K562 (cell line): ENCODE data around the gene FGF23. TPM values are rescaled to one million over a fixed set of nuclear protein-coding genes. Genes with fewer than 3 reads are reported as not detected.

Experiments used
- ATAC-seq: fragments of 200-7000 bp; cut with Tn5 transposase; 3 replicates; pipeline ENCODE4 v1.9.1; 2020; ENCODE audit warnings: moderate library complexity
- BruUV-seq: library from RNA; stranded (reverse); fragments of 400-500 nt; replicated peaks from 2 replicates; lab custom pipeline; 2021; lab: Mats Ljungman, UMichigan
- CTCF ChIA-PET: fragments of 300-600 bp; formaldehyde crosslinking; extraction: SDS; loops from one replicate; lab custom pipeline; 2021; ENCODE audit warnings: low intra/inter-chr PET ratio; lab: Yijun Ruan, JAX
- POLR2A ChIA-PET: fragments of 300-600, 350-650 bp; sonication (Branson Sonifier 250); formaldehyde crosslinking; extraction: SDS; loops from one replicate; lab custom pipeline; 2021; ENCODE audit warnings: antibody characterized with exemption, inconsistent platforms; lab: Yijun Ruan, JAX
- DNase-seq, 4 experiments: peaks; one replicate each; pipeline versions ENCODE4 v3.0.0 to v3.0.0-alpha.2; 2011 to 2018; ENCODE audit warnings: low spot score in 3 of 4, mixed read lengths in 3 of 4; ENCODE audit errors: extremely low read depth in 1 of 4
- FAIRE-seq: peaks from 2 replicates; lab custom pipeline; 2011; peaks lifted over from hg19 to GRCh38; lab: Jason Lieb, UNC
- H2AFZ ChIP-seq: 2 replicates; pipeline ENCODE4 v1.6.0; 2011; ENCODE audit warnings: low read depth, low read length, control low read depth, inconsistent platforms
- H3K27ac ChIP-seq: fragments of 200-600 bp; 3 replicates; pipeline ENCODE4 v1.8.0; 2011; ENCODE audit warnings: low read depth, mild to moderate bottlenecking, control low read depth, inconsistent platforms, low read length, moderate library complexity, mixed read lengths; ENCODE audit errors: extremely low read depth
- H3K27me3 ChIP-seq, 2 experiments: fragments of 300-600 bp in 1 of 2; 2 replicates in 1 of 2; 3 replicates in 1 of 2; pipeline versions ENCODE4 v1.6.0 to v1.8.0; 2011; ENCODE audit warnings: inconsistent platforms in 2 of 2, low read length in 2 of 2, mild to moderate bottlenecking in 1 of 2, mixed read lengths in 1 of 2, moderate library complexity in 1 of 2; ENCODE audit not compliant: control insufficient read depth in 2 of 2, insufficient read depth in 2 of 2
- H3K36me3 ChIP-seq: fragments of 300-600 bp; 3 replicates; pipeline ENCODE4 v1.8.0; 2011; ENCODE audit warnings: mild to moderate bottlenecking, low read length, inconsistent platforms; ENCODE audit not compliant: control insufficient read depth, insufficient read depth
- H3K4me1 ChIP-seq, 2 experiments: fragments of 200-600 bp in 1 of 2; replicated peaks in 1 of 2; 2 replicates in 1 of 2; 3 replicates in 1 of 2; pipeline versions ENCODE4 v1.5.1 to v1.8.0; 2011; ENCODE audit warnings: inconsistent platforms in 2 of 2, low read length in 2 of 2, mild to moderate bottlenecking in 1 of 2, mixed read lengths in 1 of 2, moderate library complexity in 1 of 2; ENCODE audit not compliant: control insufficient read depth in 2 of 2, insufficient read depth in 2 of 2
- H3K4me2 ChIP-seq: 2 replicates; pipeline ENCODE4 v1.6.1; 2011; ENCODE audit warnings: low read length, control low read depth, inconsistent platforms, mixed read lengths; ENCODE audit not compliant: insufficient read depth
- H3K4me3 ChIP-seq: fragments of 200-600 bp; sonication (generic), shearing (Covaris generic); 2 replicates; pipeline ENCODE4 v1.5.1; 2016; ENCODE audit warnings: control low read depth, inconsistent platforms
- H3K79me2 ChIP-seq: fragments of 200-600 bp; 3 replicates; pipeline ENCODE4 v1.8.0; 2011; ENCODE audit warnings: low read length, inconsistent platforms; ENCODE audit not compliant: control insufficient read depth, insufficient read depth
- H3K9ac ChIP-seq, 2 experiments: 2 replicates each; pipeline versions ENCODE4 v1.6.0 to v1.6.1; 2011; ENCODE audit warnings: low read depth in 2 of 2, low read length in 2 of 2, control low read depth in 1 of 2, inconsistent platforms in 1 of 2, mild to moderate bottlenecking in 1 of 2, mixed read lengths in 1 of 2; ENCODE audit not compliant: insufficient read depth in 1 of 2
- H3K9me1 ChIP-seq: one replicate; pipeline ENCODE4 v1.6.0; 2011; ENCODE audit warnings: inconsistent platforms, mild to moderate bottlenecking, low read length, moderate library complexity; ENCODE audit not compliant: control insufficient read depth, insufficient read depth
- H3K9me3 ChIP-seq: replicated peaks from 2 replicates; pipeline ENCODE4 v1.5.1; 2011; ENCODE audit warnings: low read depth, low read length, inconsistent platforms; ENCODE audit not compliant: control insufficient read depth, insufficient read depth
- H4K20me1 ChIP-seq: replicated peaks from 2 replicates; pipeline ENCODE4 v1.6.1; 2011; ENCODE audit warnings: low read length, inconsistent platforms, mixed read lengths; ENCODE audit not compliant: control insufficient read depth, insufficient read depth
- CBX8 ChIP-seq: fragments of 200-600 bp; sonication (generic); IDR thresholded peaks from 2 replicates; pipeline ENCODE4 v1.6.1; 2012; ENCODE audit warnings: borderline replicate concordance, mixed run types, low read depth, mild to moderate bottlenecking, moderate library complexity, mixed read lengths, low read length, control low read depth, inconsistent platforms; ENCODE audit not compliant: poor library complexity, severe bottlenecking; ENCODE audit errors: extremely low read depth
- DACH1 ChIP-seq: fragments of 450-650 bp; IDR thresholded peaks from 2 replicates; pipeline ENCODE4 v1.6.1; 2018; ENCODE audit not compliant: partially characterized antibody
- GATAD2B ChIP-seq: fragments of 450-650 bp; IDR thresholded peaks from 2 replicates; pipeline ENCODE4 v1.6.1; 2017; ENCODE audit warnings: mild to moderate bottlenecking, borderline replicate concordance
- NFIX ChIP-seq: fragments of 250-450 bp; sonication (Bioruptor Pico); IDR thresholded peaks from 2 replicates; pipeline ENCODE4 v1.4.0; 2020; ENCODE audit warnings: low read depth, mild to moderate bottlenecking, moderate library complexity
- NR2C2 ChIP-seq, 2 experiments: fragments of 200-800 bp in 1 of 2; sonication (Bioruptor generic) in 1 of 2; sonication (generic) in 1 of 2; formaldehyde crosslinking in 1 of 2; IDR thresholded peaks; 2 replicates each; pipeline versions ENCODE4 v1.6.1 to v1.8.0; 2016 to 2022; ENCODE audit warnings: mild to moderate bottlenecking in 1 of 2, missing compliant biosample characterization in 1 of 2, missing genetic modification characterization in 1 of 2, missing genetic modification reagents in 1 of 2
- POLR2A ChIP-seq: fragments of 450-650 bp; conservative IDR thresholded peaks from 2 replicates; pipeline ENCODE4 v1.6.1; 2016
- TSC22D4 ChIP-seq: fragments of 450-650 bp; IDR thresholded peaks from 2 replicates; pipeline ENCODE4 v1.6.1; 2016; ENCODE audit warnings: missing genetic modification characterization, missing biosample characterization, control low read depth
- WGBS: fragments of 100-300 bp; shearing (Covaris generic); methylation state at CpG from one replicate; pipeline ENCODE4 v1.1.6; 2016; ENCODE audit warnings: low coverage, mixed read lengths; ENCODE audit not compliant: insufficient coverage; ENCODE audit errors: missing lambda C conversion rate; 5-methylcytosine and 5-hydroxymethylcytosine counted together
- in situ Hi-C: fragments of 300-500 bp; cut with MboI; formaldehyde crosslinking; loops from 4 replicates; pipeline ENCODE4 v1.15.0; 2018; ENCODE audit warnings: inconsistent platforms, mixed read lengths
- intact Hi-C: fragments of 100-400 bp; cut with micrococcal nuclease; formaldehyde crosslinking; loops from 2 replicates; pipeline ENCODE4 v1.14.2; 2022
- polyA plus RNA-seq, 8 experiments: library from polyadenylated mRNA; depleted of rRNA in 4 of 8; stranded (reverse) in 5 of 8; unstranded in 3 of 8; fragments of >200 nt; fragmentation: Nextera tagmentation in 2 of 8; fragmentation: Illumina TruSeq in 1 of 8; extraction: Ambion mirVana in 2 of 8; extraction: Trizol in 1 of 8; gene quantifications; 2 replicates each; pipeline versions ENCODE4 v1.2.1 to v1.2.3, GENCODE V29; 2011 to 2014; ENCODE audit warnings: inconsistent platforms in 1 of 8, missing spikeins in 1 of 8
- total RNA-seq, 7 experiments: library from RNA; depleted of rRNA in 6 of 7; stranded (reverse); fragments of >200 nt in 6 of 7; fragmentation: Illumina TruSeq in 2 of 7; extraction: Trizol in 2 of 7; gene quantifications; 2 replicates each; pipeline versions ENCODE4 v1.2.1 to v1.2.3, GENCODE V29; 2011 to 2021; ENCODE audit warnings: low replicate concordance in 1 of 7
- TF ChIP-seq, protein P1 (sequence below): fragments of 250-450 bp; sonication (Bioruptor Pico); IDR thresholded peaks from 2 replicates; pipeline ENCODE4 v1.5.1; 2021; ENCODE audit warnings: mild to moderate bottlenecking
- TF ChIP-seq, protein P2 (sequence below): fragments of 250-450 bp; sonication (Bioruptor Pico); IDR thresholded peaks from 2 replicates; pipeline ENCODE4 v1.8.0; 2022; ENCODE audit warnings: inconsistent platforms, mild to moderate bottlenecking, moderate library complexity, borderline replicate concordance
- TF ChIP-seq, protein P3 (sequence below): fragments of 200-800 bp; sonication (Bioruptor generic); IDR thresholded peaks from 2 replicates; pipeline ENCODE4 v1.6.1; 2016; ENCODE audit warnings: missing genetic modification characterization, missing compliant biosample characterization
- TF ChIP-seq, protein P4 (sequence below), 2 experiments: fragments of 450-650 bp; conservative IDR thresholded peaks; 2 replicates each; pipeline ENCODE4 v1.6.1; 2017; ENCODE audit warnings: mild to moderate bottlenecking in 2 of 2, moderate library complexity in 2 of 2

Gene FGF23
- total and polyA plus RNA-seq, 9 of the 15 experiments (the other 6 are each of a cell fraction or from before 2014, with no cell fraction given) = 0.38 TPM; not detected in 8

DNA sequence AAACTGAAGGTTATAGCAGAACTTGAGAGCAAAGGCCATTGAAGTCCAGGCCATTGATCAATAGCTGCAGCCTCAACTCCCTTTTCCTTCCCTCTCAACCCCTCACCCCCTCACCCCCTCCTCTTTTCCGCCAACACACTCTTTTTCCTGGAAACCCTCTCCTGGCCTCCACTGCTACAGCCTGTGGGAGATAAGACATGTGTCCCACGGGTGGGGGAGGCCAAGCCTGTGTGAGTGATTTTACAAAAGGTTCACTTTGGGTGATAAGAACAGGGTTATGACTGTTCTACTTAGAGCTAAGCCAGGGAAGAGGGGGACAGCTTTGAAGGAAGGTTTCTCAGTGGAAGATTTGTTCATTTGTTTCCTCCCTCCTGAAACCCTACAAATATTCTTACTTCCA is 9.2 kb upstream of the FGF23 start:
- in situ Hi-C loops (no loop called here), intact Hi-C loops (loop anchor here (5.0 kb wide), 1 partner anchor 34 kb away; no protein-coding TSS in a partner anchor)
- ChIA-PET POLR2A (interaction anchor here (0.6 to 1.4 kb wide), 2 partner anchors 13 to 1033 kb away, joined by 3 read pairs; no protein-coding TSS in a partner anchor), CTCF (interaction anchor here (0.6 kb wide), 1 partner anchor 139 kb away, joined by 3 read pairs; no protein-coding TSS in a partner anchor)
- Histone ChIP-seq H4K20me1 (no peaks in the 10 kb centered on the region), H3K4me3 (no peak overlapping the region), H3K9ac (peak overlapping the region in 1 of 2 experiments; percentile 34; a peak in 1 of 4 replicates), H3K9me3 (no peaks in the 10 kb centered on the region), H3K79me2 (no peaks in the 10 kb centered on the region), H3K27ac (peak overlapping the region; percentile 19), H3K4me2 (peak overlapping the region; percentile 63), H3K9me1 (no peaks in the 10 kb centered on the region), H3K36me3 (no peaks in the 10 kb centered on the region), H3K27me3 (no peaks in the 10 kb centered on the region), H2AFZ (peak overlapping the region; percentile 45; the same call in 1 of the 2 replicates), H3K4me1 (peaks cover 12 to 23% of the 10 kb centered on the region in 2 experiments; a peak in 4 of 5 replicates)
- FAIRE-seq = peak; percentile 95
- ATAC-seq = peak; percentile 94
- DNase-seq = peak; percentile 52 to 89 (median 68)
- no CpG with 5 or more reads among the region's 2 CpGs for WGBS
- no TSS peak for BruUV-seq
- TF ChIP-seq CBX8 = no peak
- TF ChIP-seq, protein P1, sequence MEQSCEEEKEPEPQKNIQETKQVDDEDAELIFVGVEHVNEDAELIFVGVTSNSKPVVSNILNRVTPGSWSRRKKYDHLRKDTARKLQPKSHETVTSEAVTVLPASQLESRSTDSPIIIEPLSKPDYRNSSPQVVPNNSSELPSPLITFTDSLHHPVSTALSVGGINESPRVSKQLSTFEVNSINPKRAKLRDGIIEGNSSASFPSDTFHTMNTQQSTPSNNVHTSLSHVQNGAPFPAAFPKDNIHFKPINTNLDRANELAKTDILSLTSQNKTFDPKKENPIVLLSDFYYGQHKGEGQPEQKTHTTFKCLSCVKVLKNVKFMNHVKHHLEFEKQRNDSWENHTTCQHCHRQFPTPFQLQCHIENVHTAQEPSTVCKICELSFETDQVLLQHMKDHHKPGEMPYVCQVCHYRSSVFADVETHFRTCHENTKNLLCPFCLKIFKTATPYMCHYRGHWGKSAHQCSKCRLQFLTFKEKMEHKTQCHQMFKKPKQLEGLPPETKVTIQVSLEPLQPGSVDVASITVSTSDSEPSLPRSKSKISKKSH (CRISPR knock-in tag) = no peak
- TF ChIP-seq, protein P2, sequence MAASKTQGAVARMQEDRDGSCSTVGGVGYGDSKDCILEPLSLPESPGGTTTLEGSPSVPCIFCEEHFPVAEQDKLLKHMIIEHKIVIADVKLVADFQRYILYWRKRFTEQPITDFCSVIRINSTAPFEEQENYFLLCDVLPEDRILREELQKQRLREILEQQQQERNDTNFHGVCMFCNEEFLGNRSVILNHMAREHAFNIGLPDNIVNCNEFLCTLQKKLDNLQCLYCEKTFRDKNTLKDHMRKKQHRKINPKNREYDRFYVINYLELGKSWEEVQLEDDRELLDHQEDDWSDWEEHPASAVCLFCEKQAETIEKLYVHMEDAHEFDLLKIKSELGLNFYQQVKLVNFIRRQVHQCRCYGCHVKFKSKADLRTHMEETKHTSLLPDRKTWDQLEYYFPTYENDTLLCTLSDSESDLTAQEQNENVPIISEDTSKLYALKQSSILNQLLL (CRISPR knock-in tag) = no peak
- no peak for TF ChIP-seq DACH1
- no peak for TF ChIP-seq NR2C2 (CRISPR knock-in tag; IDR thresholded peaks at IDR 0.05)
- no peak for TF ChIP-seq NR2C2 (tag; IDR thresholded peaks at IDR 0.05)
- TF ChIP-seq POLR2A = no peak
- TF ChIP-seq NFIX (CRISPR knock-in tag) = no peak
- TF ChIP-seq, protein P3, sequence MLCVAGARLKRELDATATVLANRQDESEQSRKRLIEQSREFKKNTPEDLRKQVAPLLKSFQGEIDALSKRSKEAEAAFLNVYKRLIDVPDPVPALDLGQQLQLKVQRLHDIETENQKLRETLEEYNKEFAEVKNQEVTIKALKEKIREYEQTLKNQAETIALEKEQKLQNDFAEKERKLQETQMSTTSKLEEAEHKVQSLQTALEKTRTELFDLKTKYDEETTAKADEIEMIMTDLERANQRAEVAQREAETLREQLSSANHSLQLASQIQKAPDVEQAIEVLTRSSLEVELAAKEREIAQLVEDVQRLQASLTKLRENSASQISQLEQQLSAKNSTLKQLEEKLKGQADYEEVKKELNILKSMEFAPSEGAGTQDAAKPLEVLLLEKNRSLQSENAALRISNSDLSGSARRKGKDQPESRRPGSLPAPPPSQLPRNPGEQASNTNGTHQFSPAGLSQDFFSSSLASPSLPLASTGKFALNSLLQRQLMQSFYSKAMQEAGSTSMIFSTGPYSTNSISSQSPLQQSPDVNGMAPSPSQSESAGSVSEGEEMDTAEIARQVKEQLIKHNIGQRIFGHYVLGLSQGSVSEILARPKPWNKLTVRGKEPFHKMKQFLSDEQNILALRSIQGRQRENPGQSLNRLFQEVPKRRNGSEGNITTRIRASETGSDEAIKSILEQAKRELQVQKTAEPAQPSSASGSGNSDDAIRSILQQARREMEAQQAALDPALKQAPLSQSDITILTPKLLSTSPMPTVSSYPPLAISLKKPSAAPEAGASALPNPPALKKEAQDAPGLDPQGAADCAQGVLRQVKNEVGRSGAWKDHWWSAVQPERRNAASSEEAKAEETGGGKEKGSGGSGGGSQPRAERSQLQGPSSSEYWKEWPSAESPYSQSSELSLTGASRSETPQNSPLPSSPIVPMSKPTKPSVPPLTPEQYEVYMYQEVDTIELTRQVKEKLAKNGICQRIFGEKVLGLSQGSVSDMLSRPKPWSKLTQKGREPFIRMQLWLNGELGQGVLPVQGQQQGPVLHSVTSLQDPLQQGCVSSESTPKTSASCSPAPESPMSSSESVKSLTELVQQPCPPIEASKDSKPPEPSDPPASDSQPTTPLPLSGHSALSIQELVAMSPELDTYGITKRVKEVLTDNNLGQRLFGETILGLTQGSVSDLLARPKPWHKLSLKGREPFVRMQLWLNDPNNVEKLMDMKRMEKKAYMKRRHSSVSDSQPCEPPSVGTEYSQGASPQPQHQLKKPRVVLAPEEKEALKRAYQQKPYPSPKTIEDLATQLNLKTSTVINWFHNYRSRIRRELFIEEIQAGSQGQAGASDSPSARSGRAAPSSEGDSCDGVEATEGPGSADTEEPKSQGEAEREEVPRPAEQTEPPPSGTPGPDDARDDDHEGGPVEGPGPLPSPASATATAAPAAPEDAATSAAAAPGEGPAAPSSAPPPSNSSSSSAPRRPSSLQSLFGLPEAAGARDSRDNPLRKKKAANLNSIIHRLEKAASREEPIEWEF = no peak
- no peak for TF ChIP-seq TSC22D4
- TF ChIP-seq GATAD2B = peak; percentile 72; the same call in 1 of the 2 replicates
- TF ChIP-seq, protein P4, sequence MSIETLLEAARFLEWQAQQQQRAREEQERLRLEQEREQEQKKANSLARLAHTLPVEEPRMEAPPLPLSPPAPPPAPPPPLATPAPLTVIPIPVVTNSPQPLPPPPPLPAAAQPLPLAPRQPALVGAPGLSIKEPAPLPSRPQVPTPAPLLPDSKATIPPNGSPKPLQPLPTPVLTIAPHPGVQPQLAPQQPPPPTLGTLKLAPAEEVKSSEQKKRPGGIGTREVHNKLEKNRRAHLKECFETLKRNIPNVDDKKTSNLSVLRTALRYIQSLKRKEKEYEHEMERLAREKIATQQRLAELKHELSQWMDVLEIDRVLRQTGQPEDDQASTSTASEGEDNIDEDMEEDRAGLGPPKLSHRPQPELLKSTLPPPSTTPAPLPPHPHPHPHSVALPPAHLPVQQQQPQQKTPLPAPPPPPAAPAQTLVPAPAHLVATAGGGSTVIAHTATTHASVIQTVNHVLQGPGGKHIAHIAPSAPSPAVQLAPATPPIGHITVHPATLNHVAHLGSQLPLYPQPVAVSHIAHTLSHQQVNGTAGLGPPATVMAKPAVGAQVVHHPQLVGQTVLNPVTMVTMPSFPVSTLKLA (conservative IDR thresholded peaks at IDR 0.05) = peak in 1 of 2 experiments; percentile 50; a peak in 2 of 4 replicates
